OCI-LY1 (cell line): ENCODE results near the gene CILP.

ENCODE experiments used
- H2AFZ ChIP-seq: fragments of 200-600 bp; sonication (generic), shearing (Covaris generic); 2 replicates; pipeline ENCODE4 v1.6.0; 2014; ENCODE audit warnings: antibody characterized with exemption, mild to moderate bottlenecking, low read length
- H3F3A ChIP-seq: fragments of 200-600 bp; sonication (generic), shearing (Covaris generic); 2 replicates; pipeline ENCODE4 v1.6.0; 2014; ENCODE audit warnings: mild to moderate bottlenecking, antibody characterized with exemption, low read length, moderate library complexity; ENCODE audit not compliant: insufficient read depth
- H3K27ac ChIP-seq: fragments of 200-600 bp; sonication (generic); 2 replicates; pipeline ENCODE4 v1.5.1; 2014; ENCODE audit warnings: low read length, mixed run types, mild to moderate bottlenecking, low read depth; ENCODE audit not compliant: poor library complexity, severe bottlenecking
- H3K27me3 ChIP-seq: fragments of 200-600 bp; sonication (generic); 2 replicates; pipeline ENCODE4 v1.6.0; 2014; ENCODE audit warnings: antibody characterized with exemption, mild to moderate bottlenecking, low read length, moderate library complexity; ENCODE audit not compliant: insufficient read depth
- H3K36me3 ChIP-seq: fragments of 200-600 bp; sonication (generic); 2 replicates; pipeline ENCODE4 v1.6.1; 2014; ENCODE audit warnings: mild to moderate bottlenecking, antibody characterized with exemption, low read length, moderate library complexity, mixed read lengths; ENCODE audit not compliant: insufficient read depth
- H3K4me1 ChIP-seq: fragments of 200-600 bp; sonication (generic); 2 replicates; pipeline ENCODE4 v1.5.1; 2014; ENCODE audit warnings: mild to moderate bottlenecking, low read length, moderate library complexity; ENCODE audit not compliant: insufficient read depth, severe bottlenecking
- H3K4me2 ChIP-seq: fragments of 200-600 bp; sonication (generic), shearing (Covaris generic); 2 replicates; pipeline ENCODE4 v1.6.1; 2014; ENCODE audit warnings: low read length
- H3K4me3 ChIP-seq: fragments of 200-600 bp; sonication (generic); 2 replicates; pipeline ENCODE4 v1.5.1; 2014; ENCODE audit warnings: low read length, low read depth, mild to moderate bottlenecking, mixed read lengths; ENCODE audit not compliant: poor library complexity, severe bottlenecking
- H3K79me2 ChIP-seq: fragments of 200-600 bp; shearing (Covaris generic); 2 replicates; pipeline ENCODE4 v1.6.1; 2016; ENCODE audit warnings: mixed run types, low read length, mixed read lengths; ENCODE audit not compliant: insufficient read depth
- H3K9ac ChIP-seq: fragments of 200-600 bp; sonication (generic), shearing (Covaris generic); 2 replicates; pipeline ENCODE4 v1.6.1; 2014; ENCODE audit warnings: mild to moderate bottlenecking, low read length, mixed read lengths
- H3K9me2 ChIP-seq: fragments of 200-600 bp; sonication (generic), shearing (Covaris generic); 2 replicates; pipeline ENCODE4 v1.6.1; 2014; ENCODE audit warnings: low read depth, mild to moderate bottlenecking, low read length, mixed read lengths
- H3K9me3 ChIP-seq: fragments of 200-600 bp; shearing (Covaris generic); 2 replicates; pipeline ENCODE4 v1.6.1; 2014; ENCODE audit warnings: low read length, mixed read lengths
- H4K20me1 ChIP-seq: fragments of 200-600 bp; sonication (generic), shearing (Covaris generic); 2 replicates; pipeline ENCODE4 v1.6.0; 2016; ENCODE audit warnings: mild to moderate bottlenecking, low read length; ENCODE audit not compliant: insufficient read depth
- CTCF ChIP-seq: fragments of 200-600 bp; sonication (generic), shearing (Covaris generic); IDR thresholded peaks from 2 replicates; pipeline ENCODE4 v1.5.1; 2017; ENCODE audit warnings: mild to moderate bottlenecking, antibody characterized with exemption, low read length, moderate library complexity, mixed read lengths
- EZH2 ChIP-seq: fragments of 200-600 bp; sonication (generic), shearing (Covaris generic); IDR thresholded peaks from 2 replicates; pipeline ENCODE4 v1.8.0; 2017; ENCODE audit warnings: borderline replicate concordance, mixed run types, mild to moderate bottlenecking, antibody characterized with exemption, low read length, moderate library complexity, mixed read lengths

The CILP gene

GRCh38 chr15:65184868-65185717 is 26.2 kb downstream of the CILP start, which contains the start of gene CLPX:
Gene CLPX, minus strand, starts transcription at chr15:65185342. Its CDS starts 189 bp downstream, at chr15:65185153.
- Histone ChIP-seq H3K4me3 (peak within 1 kb of the TSS; percentile 93), H3K4me1 (peaks cover 23% of the 10 kb centered on the region), H3K79me2 (peaks cover 35% of the 10 kb centered on the region), H4K20me1 (no peaks in the 10 kb centered on the region), H3K9me2 (no peaks in the 10 kb centered on the region), H3K9ac (peak within 1 kb of the TSS; percentile 97), H3K27ac (peak within 1 kb of the TSS; percentile 84), H3K36me3 (peaks cover 6% of the 10 kb centered on the region; the same call in 1 of the 2 replicates), H2AFZ (peak within 1 kb of the TSS; percentile 99), H3K9me3 (no peaks in the 10 kb centered on the region), H3K27me3 (no peaks in the 10 kb centered on the region), H3K4me2 (peak within 1 kb of the TSS; percentile 92), H3F3A (no peaks in the 10 kb centered on the region)
- TF ChIP-seq EZH2 (no peak), CTCF (no peak)

- Histone ChIP-seq H4K20me1 (no peaks in the 10 kb centered on the region), H3K36me3 (peaks cover 13% of the 10 kb centered on the region; the same call in 1 of the 2 replicates), H3F3A (no peaks in the 10 kb centered on the region), H2AFZ (no peak overlapping the region), H3K4me3 (peak overlapping the region; percentile 93), H3K9me3 (no peaks in the 10 kb centered on the region), H3K4me2 (peak overlapping the region; percentile 92), H3K27me3 (no peaks in the 10 kb centered on the region), H3K9ac (peak overlapping the region; percentile 97), H3K79me2 (peaks cover 35% of the 10 kb centered on the region), H3K4me1 (peaks cover 23% of the 10 kb centered on the region), H3K27ac (peak overlapping the region; percentile 84), H3K9me2 (no peaks in the 10 kb centered on the region)
- TF ChIP-seq CTCF, result no peak
- TF ChIP-seq EZH2, result no peak
These were observed 26.9 kb downstream of the CILP start for GRCh38 chr15:65184305-65184867.

GRCh38 chr15:65183865-65184159 is 27.5 kb downstream of the CILP start:
- Histone ChIP-seq H3K4me1 (peaks cover 23% of the 10 kb centered on the region), H3K27me3 (no peaks in the 10 kb centered on the region), H3K9me2 (no peaks in the 10 kb centered on the region), H3K36me3 (peaks cover 18% of the 10 kb centered on the region; the same call in 1 of the 2 replicates), H3F3A (no peaks in the 10 kb centered on the region), H3K79me2 (peaks cover 35% of the 10 kb centered on the region), H2AFZ (no peak overlapping the region), H3K9ac (peak overlapping the region; percentile 97), H3K9me3 (no peaks in the 10 kb centered on the region), H4K20me1 (no peaks in the 10 kb centered on the region), H3K4me3 (peak overlapping the region; percentile 93), H3K4me2 (peak overlapping the region; percentile 92), H3K27ac (peak overlapping the region; percentile 84)
- TF ChIP-seq CTCF, result no peak
